HG03108 (cell line): ENCODE data around the gene NCAPH2.

ENCODE experiments used
- ATAC-seq: cut with Tn5 transposase; IDR thresholded peaks from one replicate; pipeline ENCODE4 v1.9.1; 2021; ENCODE audit warnings: moderate library complexity; ENCODE audit not compliant: unreplicated experiment

NCAPH2 gene

DNA sequence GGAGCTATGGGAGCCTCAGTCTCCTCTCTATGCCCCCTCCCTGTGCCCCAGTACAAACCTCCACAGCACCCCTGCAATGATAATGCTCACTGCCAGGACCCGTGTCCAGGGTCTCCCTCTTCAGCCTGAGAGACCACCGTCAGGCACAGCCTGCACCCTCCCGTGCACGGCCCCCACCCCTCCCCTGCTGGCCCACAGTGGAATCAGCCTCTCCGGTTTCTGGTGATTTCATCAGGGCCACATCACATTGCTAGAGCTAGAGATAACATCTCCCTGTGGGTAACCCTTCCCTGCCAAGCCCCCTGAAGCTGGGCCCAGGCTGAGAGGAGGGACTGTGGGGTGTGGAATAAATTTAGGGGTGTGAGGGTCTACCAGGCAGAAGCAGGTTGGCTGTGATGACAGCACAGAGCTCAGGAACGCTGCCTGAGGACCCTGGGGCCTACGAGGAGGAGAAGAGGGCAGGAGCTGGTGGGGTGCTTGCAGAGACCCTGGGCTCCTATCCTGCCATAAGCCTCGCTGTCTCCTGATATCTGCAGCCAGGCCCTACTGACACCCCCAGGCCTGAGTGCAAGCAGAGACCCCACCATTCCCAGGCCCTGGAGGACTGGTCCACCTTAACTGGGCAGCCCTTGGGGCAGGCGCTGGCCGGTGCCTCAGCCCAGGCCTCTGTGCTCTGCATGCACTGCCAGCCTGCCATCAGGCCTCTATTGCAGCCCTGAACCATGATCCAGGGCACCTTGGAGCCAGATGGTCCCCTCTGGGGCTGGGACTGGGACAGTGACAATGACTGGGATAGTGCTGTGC lies 37.7 kb downstream of the NCAPH2 start, which contains the start of gene KLHDC7B:
Gene KLHDC7B, plus strand, starts transcription at position 378 of the 804 bp plus-strand sequence. Its CDS starts 345 bp downstream, at position 723.
- ATAC-seq = no peak

DNA sequence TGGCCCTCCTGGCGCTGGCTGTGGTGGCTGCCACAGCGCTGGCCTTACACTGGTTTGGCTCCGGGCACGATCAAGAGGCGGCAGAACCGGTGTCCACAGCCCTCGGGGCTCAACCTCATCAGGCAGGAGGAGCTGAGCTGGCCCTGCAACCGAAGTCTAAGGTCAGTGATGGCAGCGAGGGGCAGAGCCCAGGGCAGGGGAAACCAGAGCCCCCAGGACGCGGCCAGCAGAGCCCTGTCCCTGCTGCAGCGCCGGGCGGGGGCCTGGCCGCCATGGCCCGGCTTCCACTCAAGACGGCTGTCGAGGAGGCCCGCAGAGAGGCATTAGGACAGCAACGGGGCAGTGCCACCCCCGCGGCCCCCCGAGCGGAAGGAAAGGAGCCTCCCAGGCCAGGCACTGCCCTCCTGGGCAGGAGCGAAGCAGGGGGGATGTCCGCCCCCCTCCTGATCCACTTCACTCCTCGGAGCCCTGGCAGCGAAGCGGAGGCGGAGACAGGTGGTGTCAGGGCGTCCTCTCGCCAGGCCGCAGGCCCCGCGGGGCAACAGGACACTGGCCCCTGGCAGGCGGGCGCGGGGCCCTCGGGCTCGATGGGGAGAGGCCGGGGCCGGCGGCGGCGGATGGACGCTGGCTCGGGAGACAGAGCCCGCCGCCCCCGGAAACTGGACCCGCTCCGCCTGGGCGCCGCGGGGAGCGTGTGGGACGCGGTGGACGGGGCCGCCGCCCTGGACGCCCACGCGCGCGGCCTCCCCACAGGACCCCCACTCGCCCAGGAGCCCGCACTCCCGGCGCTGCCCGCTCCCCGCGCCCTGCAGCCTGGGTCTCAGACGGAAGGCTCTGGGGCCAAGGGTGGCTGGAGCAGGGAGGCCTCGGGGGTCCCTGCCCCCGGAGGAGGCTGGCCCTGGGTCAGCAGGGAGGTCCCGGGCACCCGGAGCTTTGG lies 38.6 kb downstream of the NCAPH2 start:
- ATAC-seq = no peak

DNA sequence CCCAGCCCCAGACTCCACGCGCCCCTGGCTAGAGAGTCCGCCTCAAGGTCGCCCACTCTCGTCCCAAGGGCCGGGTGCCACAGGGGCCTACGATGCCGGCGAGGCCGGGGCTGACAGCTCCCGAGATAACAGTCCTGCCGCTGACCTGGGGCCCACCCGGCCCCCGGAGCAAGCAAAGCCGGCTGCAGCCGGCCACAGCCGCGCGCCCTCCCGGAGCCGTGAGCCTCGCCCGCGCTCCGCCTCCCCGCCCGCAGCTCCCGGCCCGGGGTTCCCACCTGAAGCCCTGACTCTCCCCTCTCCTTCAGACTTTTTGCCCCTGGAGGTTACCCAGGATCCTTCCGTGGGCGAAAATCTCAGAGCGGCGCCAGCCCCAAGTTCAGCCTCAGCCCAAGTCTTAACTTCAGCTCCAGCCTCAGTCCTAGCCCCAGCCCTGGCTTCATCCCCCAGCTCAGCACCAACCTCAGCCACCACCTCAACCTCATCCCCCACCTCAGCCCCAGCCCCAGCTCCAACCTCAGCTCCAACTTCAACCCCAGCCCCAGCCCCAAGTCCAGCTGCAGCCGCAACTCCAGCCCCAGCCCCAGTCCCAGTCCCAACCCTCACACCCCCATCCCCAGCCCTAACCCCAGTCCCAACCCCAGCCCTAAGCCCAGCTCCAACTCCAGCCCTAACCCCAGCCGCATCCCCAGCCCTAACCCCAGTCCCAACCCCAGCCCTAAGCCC lies 39.4 kb downstream of the NCAPH2 start:
- ATAC-seq = no peak

DNA sequence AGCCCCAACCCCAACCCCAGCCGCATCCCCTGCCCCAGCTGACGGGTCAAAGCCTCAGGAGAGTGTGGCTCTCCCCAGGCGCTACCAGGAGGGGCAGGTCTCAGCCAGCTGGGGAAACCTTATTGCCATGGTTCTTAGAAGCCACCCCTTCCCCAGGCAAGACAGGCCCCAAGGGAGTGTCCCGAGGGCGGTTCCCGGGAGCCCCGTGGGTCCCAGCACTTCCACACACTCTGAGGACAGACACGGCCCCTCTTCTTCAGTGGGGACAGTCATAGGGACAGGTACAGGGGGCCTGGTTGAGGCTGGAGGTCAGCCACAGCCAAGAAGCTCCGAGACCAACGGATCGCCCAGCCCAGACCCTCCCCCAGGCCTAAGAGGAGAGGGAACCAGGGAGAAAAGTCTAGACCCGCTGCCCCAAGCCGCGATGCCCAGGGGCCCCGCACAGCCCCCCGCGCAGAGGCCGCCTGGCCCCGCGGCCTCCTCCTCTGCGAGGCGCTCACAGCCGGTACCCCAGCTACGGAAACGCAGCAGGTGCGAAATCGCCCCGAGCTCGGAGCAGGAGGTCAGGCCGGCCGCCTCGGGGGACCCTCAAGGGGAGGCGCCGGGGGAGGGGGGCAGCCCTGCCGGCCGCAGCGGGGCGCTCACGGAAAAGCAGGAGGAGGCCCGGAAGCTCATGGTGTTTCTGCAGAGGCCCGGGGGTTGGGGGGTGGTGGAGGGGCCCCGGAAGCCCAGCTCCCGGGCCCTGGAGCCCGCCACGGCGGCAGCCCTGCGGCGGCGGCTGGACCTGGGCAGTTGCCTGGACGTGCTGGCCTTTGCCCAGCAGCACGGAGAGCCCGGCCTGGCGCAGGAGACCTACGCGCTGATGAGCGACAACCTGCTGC lies 40.3 kb downstream of the NCAPH2 start:
- no peak for ATAC-seq

DNA sequence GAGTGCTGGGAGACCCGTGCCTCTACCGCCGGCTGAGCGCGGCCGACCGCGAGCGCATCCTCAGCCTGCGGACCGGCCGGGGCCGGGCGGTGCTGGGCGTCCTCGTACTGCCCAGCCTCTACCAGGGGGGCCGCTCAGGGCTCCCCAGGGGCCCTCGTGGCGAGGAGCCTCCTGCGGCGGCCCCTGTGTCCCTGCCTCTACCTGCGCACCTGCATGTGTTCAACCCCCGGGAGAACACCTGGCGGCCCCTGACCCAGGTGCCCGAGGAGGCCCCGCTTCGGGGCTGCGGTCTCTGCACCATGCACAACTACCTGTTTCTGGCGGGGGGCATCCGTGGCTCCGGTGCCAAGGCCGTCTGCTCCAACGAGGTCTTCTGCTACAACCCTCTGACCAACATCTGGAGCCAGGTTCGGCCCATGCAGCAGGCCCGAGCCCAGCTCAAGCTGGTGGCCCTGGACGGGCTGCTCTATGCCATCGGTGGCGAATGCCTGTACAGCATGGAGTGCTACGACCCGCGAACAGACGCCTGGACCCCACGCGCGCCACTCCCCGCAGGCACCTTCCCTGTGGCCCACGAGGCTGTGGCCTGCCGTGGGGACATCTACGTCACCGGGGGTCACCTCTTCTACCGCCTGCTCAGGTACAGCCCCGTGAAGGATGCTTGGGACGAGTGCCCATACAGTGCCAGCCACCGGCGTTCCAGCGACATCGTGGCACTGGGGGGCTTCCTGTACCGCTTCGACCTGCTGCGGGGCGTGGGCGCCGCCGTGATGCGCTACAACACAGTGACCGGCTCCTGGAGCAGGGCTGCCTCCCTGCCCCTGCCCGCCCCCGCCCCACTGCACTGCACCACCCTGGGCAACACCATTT lies 41.1 kb downstream of the NCAPH2 start:
- no peak for ATAC-seq

DNA sequence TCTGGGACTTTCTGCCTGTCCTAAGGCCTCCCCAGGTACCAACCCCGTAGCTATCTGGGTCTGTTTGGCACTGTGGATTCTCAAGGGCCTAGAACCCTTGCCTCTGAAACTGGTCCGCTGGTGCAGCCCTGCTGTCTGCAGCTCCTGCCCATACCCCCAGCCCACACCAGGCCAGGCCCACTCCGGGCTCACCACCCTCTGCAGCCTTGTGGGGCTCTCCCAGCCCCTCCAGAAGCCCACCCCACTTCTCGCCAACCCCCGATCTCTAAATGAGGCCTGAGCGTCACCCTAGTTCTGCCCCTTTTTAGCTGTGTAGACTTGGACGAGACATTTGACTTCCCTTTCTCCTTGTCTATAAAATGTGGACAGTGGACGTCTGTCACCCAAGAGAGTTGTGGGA lies 42.4 kb downstream of the NCAPH2 start:
- no peak for ATAC-seq

DNA sequence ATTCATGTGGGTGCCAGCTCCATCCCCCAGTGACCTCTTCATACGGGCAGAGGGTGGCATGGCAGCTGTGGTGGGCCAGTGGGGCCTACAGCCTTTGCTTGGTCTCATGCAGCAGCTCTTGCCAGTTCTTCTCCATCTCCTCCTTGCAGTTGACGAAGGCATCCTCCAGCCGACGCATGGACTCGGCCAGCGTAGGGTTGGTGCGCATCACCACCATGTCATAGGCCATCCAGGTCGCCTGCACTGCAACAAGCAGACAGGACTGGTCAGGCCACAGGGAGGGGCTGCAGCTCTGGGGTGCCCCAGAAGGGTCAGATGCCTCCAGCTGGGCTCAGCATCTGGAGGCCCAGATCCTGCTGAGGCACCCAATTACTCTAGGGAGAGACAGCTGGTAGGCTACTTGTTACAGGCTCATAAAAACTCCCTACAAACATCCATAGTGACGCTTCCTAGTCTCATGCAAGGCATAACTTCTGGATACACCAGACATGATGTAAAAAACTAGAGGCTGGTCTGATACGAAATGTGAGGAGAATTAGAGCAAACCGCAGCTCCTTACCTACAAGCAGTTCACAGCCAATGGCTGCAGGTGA lies 43.2 kb downstream of the NCAPH2 start:
- ATAC-seq = no peak

DNA sequence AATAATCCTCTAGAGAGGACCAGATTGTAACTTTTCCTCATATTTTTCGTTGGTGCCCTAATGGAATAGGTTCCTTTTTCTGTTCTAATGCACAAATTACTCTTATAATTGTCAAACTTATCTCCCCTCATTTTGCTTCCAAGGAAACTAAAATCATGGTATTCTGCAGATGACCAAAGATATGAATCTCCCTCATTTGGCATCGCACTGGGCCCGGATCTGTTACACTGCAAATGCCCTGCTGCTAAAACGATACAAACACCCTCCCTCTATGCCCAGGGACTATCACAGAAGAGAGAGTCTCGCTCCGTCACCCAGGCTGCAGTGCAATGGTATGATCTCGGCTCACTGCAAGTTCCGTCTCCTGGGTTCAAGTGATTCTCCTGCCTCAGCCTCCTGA lies 45.3 kb downstream of the NCAPH2 start:
- no peak for ATAC-seq

DNA sequence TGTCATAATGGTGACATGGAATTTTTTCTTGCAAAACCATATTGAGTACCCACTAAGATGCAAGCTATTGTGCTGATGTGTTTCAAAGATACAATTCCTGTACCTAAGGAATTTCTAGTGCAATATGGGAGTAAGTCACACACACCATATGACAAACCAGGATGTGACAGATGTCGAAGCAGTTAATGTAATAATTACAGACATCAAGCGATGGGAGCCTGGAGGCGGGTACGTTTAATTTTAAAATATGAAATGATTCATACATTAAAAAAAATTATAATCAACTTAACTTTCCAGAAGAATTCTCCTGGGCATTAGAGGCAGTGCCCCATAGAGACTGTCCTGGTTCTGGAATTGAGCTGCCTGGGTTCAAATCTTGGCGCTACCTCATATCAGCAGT lies 48.7 kb downstream of the NCAPH2 start:
- no peak for ATAC-seq

DNA sequence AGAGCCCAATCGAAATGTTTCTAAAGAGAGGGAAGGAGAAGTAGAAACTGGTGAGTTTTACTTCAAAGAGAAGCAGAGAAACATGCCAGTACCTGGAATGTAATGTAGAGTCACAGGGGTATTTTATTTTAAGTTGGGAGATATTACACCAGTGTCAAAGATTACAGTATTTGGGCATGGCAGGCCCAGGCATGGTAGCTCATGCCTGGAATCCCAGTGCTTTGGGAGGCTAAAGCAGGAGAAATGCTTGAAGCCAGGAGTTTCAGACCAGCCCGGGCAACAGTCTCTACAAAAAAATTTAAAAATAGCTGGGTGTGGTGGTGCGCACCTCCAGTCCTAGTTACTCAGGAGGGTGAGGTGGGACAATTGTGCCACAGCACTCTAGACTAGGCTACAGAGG lies 52.0 kb downstream of the NCAPH2 start:
- ATAC-seq = no peak

DNA sequence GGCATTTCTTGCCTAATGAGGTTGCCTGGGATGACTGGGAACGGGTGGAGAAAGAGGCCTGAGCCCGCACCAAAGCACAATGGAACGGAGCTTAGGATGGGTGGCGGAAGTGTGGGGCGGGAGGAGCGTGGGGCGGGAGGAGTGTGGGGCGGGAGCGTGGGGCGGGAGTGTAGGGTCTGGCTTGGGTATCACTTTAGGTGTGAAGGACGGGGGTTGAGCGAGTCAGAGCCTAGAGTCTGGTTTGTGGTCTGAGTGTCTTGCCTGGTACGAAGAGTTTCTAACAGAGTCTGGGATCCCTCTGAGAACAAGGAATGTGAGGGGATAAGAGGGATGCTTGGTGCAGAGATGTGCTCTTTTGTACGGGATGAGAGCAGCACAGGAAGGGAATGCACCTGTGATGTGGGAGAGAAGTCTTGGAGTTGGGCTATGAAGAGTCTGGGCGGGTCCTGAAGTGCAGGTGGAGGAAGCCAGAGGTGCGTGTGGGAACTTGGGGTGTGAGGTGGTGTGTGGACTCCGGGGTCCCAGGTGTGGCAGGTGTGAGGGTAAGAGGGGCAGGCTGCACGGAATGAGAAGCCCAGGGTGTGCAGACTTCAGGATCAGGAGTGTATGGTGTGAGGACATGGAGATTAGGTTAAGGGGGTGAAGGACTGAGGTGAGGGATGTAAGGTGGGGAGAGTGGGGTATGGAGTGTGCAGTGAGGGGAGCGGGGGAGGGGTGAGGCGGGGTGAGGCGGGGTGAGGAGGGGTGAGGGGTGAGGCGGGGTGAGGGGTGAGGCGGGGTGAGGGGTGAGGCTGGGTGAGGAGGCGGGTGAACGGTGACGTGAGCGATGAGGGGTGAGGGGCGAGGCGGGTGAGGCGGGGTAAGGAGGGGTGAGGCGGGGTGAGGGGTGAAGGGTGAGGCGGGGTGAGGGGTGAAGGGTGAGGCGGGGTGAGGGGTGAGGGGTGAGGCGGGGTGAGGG lies 53.7 kb downstream of the NCAPH2 start:
- ATAC-seq = no peak

DNA sequence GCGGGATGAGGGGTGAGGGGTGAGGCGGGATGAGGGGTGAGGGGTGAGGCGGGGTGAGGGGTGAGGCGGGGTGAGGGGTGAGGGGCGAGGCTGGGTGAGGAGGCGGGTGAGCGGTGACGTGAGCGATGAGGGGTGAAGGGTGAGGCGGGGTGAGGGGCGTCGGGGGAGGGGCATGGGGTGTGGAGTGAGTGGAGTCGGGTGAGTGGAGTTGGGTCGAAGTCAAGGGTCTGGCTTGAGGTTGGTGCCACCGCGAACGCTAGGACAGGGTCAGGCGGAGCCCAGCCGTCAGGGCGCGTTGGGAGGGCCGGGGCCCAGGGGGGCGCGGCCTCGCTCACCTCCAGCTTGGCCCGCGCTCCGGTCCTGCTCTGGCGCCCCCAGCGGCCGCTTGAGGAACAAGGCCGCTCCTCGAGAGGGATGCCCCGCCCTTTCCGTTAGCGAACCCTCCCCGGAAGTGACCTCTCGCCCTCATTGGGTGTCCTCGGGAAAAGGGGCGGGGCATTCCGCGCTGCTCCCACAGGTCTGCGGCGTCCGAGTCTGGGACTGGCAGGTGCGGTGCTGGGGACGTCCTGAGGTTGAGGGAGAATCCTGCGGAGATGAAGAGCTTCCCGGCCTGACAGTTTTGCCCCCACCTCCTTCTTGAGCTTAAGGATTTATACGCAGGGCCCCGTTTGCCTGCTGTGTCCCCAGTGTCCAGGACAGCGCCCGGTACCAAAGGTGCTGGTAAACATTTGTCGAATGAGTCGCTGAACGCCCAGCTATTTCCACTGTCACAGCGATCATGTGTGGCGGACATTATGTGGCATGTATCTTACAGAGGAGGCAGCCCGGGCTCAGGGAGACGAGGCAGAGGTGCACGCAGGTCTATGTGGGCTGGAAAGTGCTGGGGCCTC lies 54.7 kb downstream of the NCAPH2 start, which contains the start of gene SYCE3:
Gene SYCE3, minus strand, starts transcription at position 397 of the 890 bp plus-strand sequence. CDS start 6,514 bp downstream, outside the sequence.
- ATAC-seq = peak; percentile 94

DNA sequence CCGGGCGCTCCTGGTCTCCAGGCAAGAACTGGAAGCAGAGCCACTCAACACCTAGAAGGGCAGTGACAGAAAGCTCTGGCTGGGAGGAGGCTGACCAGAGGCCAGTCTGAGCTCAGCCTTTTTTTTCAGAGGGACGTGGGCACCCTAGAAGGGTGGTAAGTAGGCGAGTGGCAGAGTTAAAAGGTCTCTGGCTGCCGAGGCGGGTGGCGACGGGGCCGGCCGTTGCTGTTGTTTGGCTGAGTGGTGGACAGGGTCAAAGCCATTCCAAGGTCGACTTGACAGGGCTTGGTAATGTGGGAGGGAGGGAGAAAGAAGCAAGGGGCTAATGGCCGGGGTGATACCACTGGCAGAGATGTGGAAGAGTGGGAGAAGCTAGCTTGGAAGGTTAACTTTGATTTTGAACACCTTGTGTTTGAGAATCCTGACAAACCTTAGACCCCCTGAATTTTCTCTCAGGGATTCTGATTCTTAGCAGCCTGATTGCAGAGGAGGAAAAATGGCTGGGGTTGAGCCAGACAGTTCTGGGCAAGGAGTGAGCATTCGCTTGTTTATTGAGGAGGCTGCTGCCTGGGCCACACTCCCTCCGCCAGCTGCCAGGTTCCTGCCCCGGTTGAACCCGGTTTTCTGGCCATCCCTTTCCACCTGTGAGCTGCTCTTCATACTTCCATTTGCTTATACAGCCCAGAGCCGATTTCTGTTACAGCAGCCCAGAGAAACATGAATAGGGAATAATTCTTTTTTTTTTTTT lies 55.6 kb downstream of the NCAPH2 start:
- ATAC-seq = no peak

DNA sequence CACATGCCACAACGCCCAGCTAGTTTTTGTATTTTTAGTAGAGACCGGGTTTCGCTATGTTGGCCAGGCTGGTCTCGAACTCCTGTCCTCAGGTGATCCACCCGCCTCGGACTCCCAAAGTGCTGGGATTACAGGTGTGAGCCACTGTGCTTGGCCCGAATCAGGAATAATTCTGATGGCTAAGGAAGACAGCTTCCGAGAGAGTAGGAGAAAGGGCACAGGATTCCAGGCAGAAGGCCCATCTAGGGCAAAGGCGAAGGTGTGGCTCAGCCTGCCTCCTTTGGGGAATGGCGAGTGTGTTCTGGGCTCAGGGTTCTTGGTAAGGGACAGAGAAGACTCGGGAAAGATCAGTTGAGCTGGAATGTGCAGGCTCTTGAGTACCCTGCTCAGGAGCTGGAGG lies 56.3 kb downstream of the NCAPH2 start:
- no peak for ATAC-seq

DNA sequence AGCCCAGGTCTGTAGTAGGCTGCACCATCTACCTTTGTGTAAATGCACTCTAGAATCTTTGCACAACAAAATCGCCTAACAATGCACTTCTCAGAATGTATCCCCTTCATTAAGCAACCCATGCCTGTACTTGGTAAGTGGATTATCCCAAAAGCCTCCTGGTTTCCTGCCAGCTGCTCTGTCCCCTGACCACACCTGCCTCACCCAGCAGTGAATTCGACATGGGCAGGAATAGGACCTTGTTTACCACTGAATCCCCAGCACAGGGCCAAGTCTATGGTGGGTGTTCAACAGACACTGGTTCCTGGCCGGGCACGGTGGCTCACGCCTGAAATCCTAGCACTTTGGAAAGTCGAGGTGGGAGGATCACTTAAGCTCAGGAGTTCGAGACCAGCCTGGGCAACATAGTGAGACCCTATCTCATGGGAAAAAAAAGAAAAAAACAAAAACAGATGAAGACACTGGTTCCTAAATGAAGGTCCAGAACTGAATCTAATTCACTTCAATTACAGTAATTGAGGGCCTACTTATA lies 59.8 kb downstream of the NCAPH2 start:
- ATAC-seq = no peak

DNA sequence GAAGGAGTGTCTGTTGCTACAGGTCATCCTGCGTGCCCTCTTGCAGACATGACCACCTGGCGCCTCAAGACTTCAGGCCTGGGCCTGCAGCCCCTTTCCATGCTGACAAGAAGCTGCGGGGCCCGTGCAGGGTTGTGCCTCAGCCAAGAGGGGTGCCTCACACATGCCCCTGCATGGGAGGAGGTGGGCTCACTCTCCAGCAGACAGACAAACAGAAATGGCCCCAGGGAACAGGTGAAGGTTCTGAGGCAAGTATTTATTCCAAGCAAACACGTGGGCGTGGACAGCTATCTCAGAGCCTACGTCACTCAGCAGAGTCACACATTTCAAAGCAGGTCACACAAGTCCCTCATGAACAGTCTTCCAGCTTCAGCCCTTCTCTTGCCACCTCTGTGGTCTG lies 60.6 kb downstream of the NCAPH2 start:
- no peak for ATAC-seq
